Peyer's patch (tissue), 4 donors: Measurements from ENCODE around the gene DCST2.

Experiments
- POLR2A ChIP-seq, 2 donors: fragments of 450-650 bp; IDR thresholded peaks; one replicate each; pipeline ENCODE4 v1.5.1; 2017; ENCODE audit warnings: antibody characterized with exemption in 2 of 2, mild to moderate bottlenecking in 2 of 2, moderate library complexity in 2 of 2
- TF ChIP-seq, protein P1 (sequence below), 6 experiments: fragments of 450-650 bp in 4 of 6; fragments of 200-600 bp in 2 of 6; sonication (generic) in 1 of 6; IDR thresholded peaks; one replicate each; pipeline ENCODE4 v1.5.1; 2017 to 2019; ENCODE audit warnings: antibody characterized with exemption in 6 of 6, mild to moderate bottlenecking in 3 of 6, moderate library complexity in 1 of 6

DNA sequence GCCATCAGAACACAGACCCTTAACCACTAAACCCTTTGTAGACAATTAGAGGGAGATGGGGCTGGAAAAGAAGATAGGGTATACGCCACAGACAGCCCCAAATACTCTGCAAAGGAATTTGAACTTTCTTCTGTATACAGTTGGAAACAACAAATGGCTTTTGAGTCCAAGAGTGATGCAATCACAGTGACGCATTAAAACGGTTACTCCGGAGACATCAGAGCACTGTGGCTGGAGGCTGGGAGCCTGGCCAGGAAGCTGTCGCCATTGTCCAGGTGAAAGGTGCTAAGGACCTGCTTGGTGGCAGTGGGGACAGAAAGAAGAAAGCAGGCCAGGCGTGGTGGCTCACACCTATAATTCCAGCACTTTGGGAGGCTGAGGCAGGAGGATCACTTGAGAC lies 46.3 kb downstream of the DCST2 start:
- TF ChIP-seq, protein P1, sequence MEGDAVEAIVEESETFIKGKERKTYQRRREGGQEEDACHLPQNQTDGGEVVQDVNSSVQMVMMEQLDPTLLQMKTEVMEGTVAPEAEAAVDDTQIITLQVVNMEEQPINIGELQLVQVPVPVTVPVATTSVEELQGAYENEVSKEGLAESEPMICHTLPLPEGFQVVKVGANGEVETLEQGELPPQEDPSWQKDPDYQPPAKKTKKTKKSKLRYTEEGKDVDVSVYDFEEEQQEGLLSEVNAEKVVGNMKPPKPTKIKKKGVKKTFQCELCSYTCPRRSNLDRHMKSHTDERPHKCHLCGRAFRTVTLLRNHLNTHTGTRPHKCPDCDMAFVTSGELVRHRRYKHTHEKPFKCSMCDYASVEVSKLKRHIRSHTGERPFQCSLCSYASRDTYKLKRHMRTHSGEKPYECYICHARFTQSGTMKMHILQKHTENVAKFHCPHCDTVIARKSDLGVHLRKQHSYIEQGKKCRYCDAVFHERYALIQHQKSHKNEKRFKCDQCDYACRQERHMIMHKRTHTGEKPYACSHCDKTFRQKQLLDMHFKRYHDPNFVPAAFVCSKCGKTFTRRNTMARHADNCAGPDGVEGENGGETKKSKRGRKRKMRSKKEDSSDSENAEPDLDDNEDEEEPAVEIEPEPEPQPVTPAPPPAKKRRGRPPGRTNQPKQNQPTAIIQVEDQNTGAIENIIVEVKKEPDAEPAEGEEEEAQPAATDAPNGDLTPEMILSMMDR (IDR thresholded peaks at IDR 0.05) = no peak
- no peak for TF ChIP-seq POLR2A (IDR thresholded peaks at IDR 0.05)
